Stomach smooth muscle (tissue), 2 donors: ENCODE data around the gene FZD10.

Experiments used
- H3K27ac ChIP-seq: one replicate; pipeline ENCODE4 v1.7.0; 2013; ENCODE audit warnings: mild to moderate bottlenecking, low read length, inconsistent platforms
- H3K27me3 ChIP-seq, 2 donors: one replicate each; pipeline ENCODE4 v1.7.0; 2013; ENCODE audit warnings: low read length in 2 of 2; ENCODE audit not compliant: insufficient read depth in 2 of 2, control insufficient read depth in 1 of 2
- H3K36me3 ChIP-seq, 2 donors: one replicate each; pipeline ENCODE4 v1.7.0; 2013; ENCODE audit warnings: low read length in 2 of 2; ENCODE audit not compliant: control insufficient read depth in 2 of 2, insufficient read depth in 2 of 2
- H3K4me1 ChIP-seq: one replicate; pipeline ENCODE4 v1.7.0; 2013; ENCODE audit warnings: low read length; ENCODE audit not compliant: control insufficient read depth, insufficient read depth
- H3K4me3 ChIP-seq, 2 donors: one replicate each; pipeline ENCODE4 v1.7.0; 2013; ENCODE audit warnings: low read length in 2 of 2
- H3K9ac ChIP-seq, 2 donors: one replicate each; pipeline ENCODE4 v1.7.0; 2013; ENCODE audit warnings: low read length in 2 of 2, mild to moderate bottlenecking in 1 of 2
- H3K9me3 ChIP-seq, 2 donors: one replicate each; pipeline ENCODE4 v1.7.0; 2013; ENCODE audit warnings: low read length in 2 of 2; ENCODE audit not compliant: control insufficient read depth in 2 of 2
- donor health status: healthy.
- donor health status: Pancreatic carcinoma.

FZD10 gene

DNA sequence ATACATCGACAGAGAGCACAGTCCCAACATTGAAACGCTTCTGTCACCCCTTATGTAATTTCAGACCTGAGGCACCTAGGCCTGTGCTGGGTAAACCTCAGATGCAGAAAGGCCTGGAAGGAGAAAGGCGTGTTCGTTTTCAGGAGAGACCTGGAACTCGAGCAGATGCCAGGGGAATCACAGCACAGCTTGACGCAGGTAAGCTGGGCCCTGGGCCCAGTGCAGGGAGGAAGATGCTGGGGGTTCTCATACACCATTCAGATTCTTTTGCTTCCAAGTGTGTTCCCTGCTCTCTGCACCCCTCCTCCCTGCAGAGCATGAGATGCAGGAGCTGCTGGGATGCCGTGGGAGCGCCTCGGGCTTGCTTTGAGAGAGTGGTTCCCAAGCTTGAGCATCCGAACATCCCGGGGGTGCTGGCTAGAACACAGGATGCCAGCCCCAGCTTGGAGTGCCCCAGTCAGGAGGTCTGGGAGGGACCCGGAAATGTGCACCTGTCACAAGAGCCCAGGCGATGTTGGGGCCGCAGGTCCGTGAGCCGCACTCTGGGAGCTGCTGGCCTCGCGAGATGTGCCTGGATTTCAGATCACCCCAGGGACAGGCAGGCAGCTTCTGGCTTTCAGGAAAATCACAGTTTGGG lies 35.9 kb downstream of the FZD10 start:
- Histone ChIP-seq H3K9ac (no peak overlapping the region), H3K27me3 (peaks cover 0 to 1% of the 10 kb centered on the region in 2 donors), H3K4me1 (no peaks in the 10 kb centered on the region), H3K4me3 (no peak overlapping the region), H3K36me3 (no peaks in the 10 kb centered on the region), H3K27ac (no peak overlapping the region), H3K9me3 (peaks cover 7 to 19% of the 10 kb centered on the region in 2 donors)

DNA sequence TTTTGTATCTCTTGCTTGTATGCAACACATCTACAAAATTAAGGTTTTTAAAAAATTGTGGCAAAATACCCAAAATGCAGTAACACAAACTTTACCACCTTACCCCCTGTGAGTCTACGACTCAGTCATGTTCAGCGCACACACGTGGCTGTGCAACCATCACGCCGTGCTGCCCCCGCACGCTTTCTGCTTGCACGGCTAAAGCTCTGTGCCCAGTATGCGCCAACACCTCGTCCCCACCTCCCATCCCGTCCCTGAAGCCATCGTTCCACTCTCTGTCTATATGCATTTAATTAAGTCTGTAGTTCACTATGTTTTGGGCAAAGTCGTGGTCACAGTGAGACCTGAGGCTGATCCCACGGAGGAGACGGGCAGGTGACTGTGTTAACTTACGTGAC lies 36.4 kb downstream of the FZD10 start:
- H3K27ac ChIP-seq = no peak overlapping the region
- H3K27me3 ChIP-seq = peaks cover 0 to 2% of the 10 kb centered on the region in 2 donors
- H3K4me3 ChIP-seq = no peak overlapping the region
- peaks cover 7 to 19% of the 10 kb centered on the region in 2 donors for H3K9me3 ChIP-seq
- no peaks in the 10 kb centered on the region for H3K4me1 ChIP-seq
- no peaks in the 10 kb centered on the region for H3K36me3 ChIP-seq
- H3K9ac ChIP-seq = no peak overlapping the region

DNA sequence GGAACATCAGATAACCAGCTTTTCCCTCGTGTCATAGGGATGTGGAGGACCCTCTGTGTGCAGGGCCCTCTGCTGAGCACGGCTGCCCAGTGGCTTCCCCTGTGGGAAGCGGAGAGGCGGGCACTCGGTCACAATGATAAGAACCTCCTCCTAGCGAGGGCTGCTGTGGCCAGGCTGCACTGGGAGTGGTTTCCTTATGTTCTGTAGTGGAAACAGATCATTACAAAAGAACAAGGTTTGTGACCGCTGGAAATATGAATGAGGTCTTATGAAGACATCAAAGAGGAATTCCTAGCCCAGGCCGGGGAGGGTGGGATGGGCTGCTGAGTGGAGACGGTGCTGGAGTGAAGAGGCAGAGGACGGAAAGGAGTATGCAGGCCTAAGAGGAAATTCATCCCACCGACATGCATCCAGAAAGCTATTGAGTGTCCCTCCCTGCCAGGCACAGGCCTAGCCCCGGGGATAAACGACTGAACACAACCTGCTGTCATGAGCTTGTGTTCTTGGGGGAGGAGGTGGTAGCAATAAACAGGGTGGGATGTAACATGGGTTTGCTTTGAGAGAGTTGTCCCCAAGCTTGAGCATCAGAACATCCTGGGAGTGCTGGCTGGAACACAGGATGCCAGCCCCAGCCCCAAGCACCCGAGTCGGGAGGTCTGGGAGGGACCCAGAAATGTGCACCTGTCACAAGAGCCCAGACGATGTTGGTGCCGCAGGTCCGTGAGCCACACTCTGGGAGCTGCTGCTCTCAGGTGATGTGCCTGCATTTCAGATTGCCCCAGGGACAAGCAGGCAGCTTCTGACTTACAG lies 37.5 kb downstream of the FZD10 start:
- H3K27me3 ChIP-seq = peaks cover 0 to 2% of the 10 kb centered on the region in 2 donors
- H3K4me1 ChIP-seq = no peaks in the 10 kb centered on the region
- H3K4me3 ChIP-seq = no peak overlapping the region
- no peak overlapping the region for H3K9ac ChIP-seq
- H3K27ac ChIP-seq = no peak overlapping the region
- peaks cover 7 to 19% of the 10 kb centered on the region in 2 donors for H3K9me3 ChIP-seq
- H3K36me3 ChIP-seq = no peaks in the 10 kb centered on the region

DNA sequence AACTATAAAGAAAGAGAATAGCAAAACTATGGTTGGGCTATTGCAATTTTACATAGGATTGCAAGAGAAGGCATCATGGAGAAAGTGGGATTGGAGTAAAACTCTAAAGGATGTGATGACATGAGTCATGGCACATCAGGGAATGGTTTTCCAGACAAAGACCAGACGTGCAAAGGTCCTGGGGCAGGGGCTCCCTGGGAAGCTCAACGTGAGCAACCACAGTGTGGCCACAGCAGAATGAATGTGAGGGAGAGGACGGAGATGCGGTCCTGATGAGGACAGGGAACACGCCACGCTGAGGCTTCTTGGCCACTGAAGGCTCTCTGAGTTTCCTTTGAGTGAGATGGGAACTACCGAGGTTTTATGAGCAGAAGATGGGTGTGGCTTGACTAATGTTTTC lies 38.2 kb downstream of the FZD10 start:
- H3K27ac ChIP-seq = no peak overlapping the region
- no peaks in the 10 kb centered on the region for H3K36me3 ChIP-seq
- peaks cover 0 to 2% of the 10 kb centered on the region in 2 donors for H3K27me3 ChIP-seq
- peaks cover 7 to 19% of the 10 kb centered on the region in 2 donors for H3K9me3 ChIP-seq
- no peak overlapping the region for H3K4me3 ChIP-seq
- H3K4me1 ChIP-seq = no peaks in the 10 kb centered on the region
- H3K9ac ChIP-seq = no peak overlapping the region

DNA sequence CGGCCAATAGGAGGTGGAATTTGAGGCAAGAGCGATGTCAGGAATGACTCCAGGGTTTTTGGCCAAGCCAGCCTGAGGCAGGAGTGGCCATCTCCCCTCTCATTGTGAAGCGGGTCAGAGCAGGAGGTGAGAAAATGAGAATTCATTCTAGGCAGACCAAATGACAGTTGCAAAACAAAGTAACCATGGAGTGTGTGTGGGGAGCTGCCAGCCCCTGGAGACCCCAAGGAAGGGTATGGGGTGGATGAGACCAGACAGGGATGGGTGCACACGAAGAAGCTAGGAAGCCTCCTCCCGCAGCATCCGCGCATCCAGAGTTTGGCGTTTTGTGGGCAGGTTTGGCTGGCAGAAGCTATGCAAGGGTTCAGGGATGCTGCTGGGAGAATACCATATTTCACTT lies 38.8 kb downstream of the FZD10 start:
- no peak overlapping the region for H3K27ac ChIP-seq
- no peak overlapping the region for H3K4me3 ChIP-seq
- H3K9ac ChIP-seq = no peak overlapping the region
- H3K36me3 ChIP-seq = no peaks in the 10 kb centered on the region
- peaks cover 7 to 19% of the 10 kb centered on the region in 2 donors for H3K9me3 ChIP-seq
- peaks cover 0 to 2% of the 10 kb centered on the region in 2 donors for H3K27me3 ChIP-seq
- no peaks in the 10 kb centered on the region for H3K4me1 ChIP-seq

DNA sequence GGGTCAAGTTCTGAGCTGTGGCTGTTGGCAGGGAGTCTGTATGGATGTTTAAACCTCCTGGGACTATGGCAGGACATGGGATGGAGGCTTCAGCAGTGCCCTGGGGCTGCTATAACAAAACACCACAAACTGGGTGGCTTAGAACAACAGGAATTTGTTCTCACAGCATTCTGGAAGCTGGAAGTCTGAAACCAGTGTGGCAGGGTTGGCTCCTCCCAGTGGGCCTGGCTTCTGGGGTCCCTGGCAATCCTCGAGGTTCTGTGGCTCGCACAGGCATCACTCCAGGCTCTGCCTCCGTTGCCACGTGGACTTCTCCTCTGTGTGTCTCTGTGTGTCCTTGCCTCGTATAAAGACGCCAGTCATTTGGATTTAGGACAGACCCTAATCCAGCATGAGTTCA lies 39.9 kb downstream of the FZD10 start:
- peaks cover 7 to 22% of the 10 kb centered on the region in 2 donors for H3K9me3 ChIP-seq
- no peaks in the 10 kb centered on the region for H3K4me1 ChIP-seq
- peaks cover 0 to 2% of the 10 kb centered on the region in 2 donors for H3K27me3 ChIP-seq
- no peak overlapping the region for H3K27ac ChIP-seq
- H3K9ac ChIP-seq = no peak overlapping the region
- H3K4me3 ChIP-seq = no peak overlapping the region
- H3K36me3 ChIP-seq = no peaks in the 10 kb centered on the region

DNA sequence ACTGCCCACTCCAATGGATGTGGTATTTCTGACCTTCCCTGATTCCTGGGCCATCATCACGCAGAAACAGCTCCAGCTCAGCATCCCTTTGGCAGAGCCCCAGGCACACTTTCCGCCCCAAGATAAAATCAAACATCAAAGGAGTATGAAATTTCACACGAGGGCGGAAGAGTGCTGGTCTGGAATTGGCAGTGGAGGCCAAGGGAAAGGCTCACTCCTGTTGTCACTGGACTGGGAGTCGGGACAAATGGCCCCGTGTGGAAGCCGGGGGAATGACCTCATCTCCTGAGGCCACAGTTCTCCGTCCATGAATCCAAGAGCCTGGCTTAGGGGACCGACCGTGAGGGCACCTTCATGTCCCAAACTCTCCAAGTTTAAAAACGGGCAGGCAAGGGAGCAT lies 40.9 kb downstream of the FZD10 start:
- Histone ChIP-seq H3K27ac (no peak overlapping the region), H3K9ac (no peak overlapping the region), H3K36me3 (no peaks in the 10 kb centered on the region), H3K4me3 (no peak overlapping the region), H3K9me3 (peaks cover 7 to 22% of the 10 kb centered on the region in 2 donors), H3K27me3 (peaks cover 0 to 2% of the 10 kb centered on the region in 2 donors), H3K4me1 (no peaks in the 10 kb centered on the region)

DNA sequence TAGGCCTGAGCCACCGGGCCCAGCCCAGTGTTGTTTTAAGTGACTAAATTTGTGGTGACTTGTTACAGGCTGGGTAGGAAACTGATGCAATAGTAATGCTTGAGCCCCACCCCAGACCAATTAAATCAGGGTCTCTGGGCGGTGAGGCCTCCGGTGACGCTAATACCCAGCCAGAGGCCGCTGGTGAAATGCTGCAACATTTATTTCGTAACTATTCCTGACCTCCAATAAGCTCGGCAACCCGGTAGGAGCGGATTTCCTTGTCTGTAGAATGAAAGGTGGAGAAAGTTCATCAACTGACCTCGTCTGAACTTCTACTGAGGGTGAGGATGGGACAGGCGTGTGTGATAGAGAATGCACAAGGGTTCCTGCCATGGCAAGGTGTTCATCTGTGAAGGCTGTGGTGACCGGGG lies 42.3 kb downstream of the FZD10 start:
- Histone ChIP-seq H3K9ac (no peak overlapping the region), H3K27ac (no peak overlapping the region)

DNA sequence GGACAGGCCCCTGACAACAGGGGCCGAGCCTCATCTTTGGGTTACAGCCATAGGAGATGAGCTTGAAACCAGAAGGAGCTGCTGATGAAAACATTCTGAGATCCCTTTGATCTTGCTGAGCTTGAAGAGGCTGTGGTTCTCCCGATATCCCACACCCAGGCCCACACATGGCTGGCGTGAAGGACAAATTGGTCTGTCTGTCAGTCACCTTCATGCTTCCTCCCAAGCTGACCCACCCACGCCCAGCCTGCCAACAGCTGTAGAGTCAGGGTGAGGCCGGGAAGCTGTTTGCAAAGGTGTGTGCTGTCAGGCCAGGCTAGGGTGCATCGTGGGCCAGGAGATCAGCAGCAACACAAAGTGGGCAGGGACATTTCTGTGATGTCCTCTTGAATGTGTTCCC lies 43.2 kb downstream of the FZD10 start:
- Histone ChIP-seq H3K27ac (no peak overlapping the region), H3K27me3 (peaks cover 0 to 2% of the 10 kb centered on the region in 2 donors), H3K4me3 (no peak overlapping the region), H3K9me3 (peaks cover 10 to 27% of the 10 kb centered on the region in 2 donors), H3K4me1 (no peaks in the 10 kb centered on the region), H3K36me3 (no peaks in the 10 kb centered on the region), H3K9ac (no peak overlapping the region)

More for the DNA sequence above, 42.3 kb downstream of the FZD10 start:
- no peaks in the 10 kb centered on the region for H3K4me1 ChIP-seq
- peaks cover 0 to 2% of the 10 kb centered on the region in 2 donors for H3K27me3 ChIP-seq
- H3K36me3 ChIP-seq = no peaks in the 10 kb centered on the region
- peaks cover 7 to 27% of the 10 kb centered on the region in 2 donors for H3K9me3 ChIP-seq
- no peak overlapping the region for H3K4me3 ChIP-seq

DNA sequence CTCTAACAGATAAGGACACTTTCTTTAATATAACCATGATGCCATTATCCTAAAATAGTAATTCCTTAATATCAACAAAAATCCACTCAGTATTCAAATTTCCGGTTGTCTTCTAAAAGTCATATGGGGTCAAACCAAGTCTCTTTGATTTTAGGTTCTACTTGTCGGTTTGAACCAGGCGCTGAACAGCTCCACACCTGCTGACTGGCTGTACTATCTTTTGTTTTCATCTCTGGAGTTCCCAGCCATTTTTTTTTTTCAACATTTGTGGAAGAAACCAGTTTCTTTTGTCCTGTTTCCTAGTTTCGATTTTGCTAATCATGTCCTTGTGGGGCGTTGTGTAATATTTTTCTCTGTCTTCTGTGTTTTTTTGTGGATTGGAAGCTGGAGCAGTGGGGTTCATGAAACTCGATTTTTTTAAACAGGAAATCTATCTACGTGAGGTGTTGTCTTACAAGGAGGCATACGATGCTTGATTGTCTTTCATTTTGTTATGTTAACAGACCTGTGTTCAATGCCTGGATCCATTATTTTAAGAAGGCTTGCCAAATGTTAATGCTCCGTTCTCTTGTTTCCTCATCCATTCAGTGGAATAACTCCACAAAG lies 50.2 kb downstream of the FZD10 start:
- H3K27ac ChIP-seq = no peak overlapping the region
- no peak overlapping the region for H3K4me3 ChIP-seq
- peaks cover 4 to 12% of the 10 kb centered on the region in 2 donors for H3K9me3 ChIP-seq
- H3K27me3 ChIP-seq = no peaks in the 10 kb centered on the region
- H3K9ac ChIP-seq = no peak overlapping the region
- no peaks in the 10 kb centered on the region for H3K4me1 ChIP-seq
- H3K36me3 ChIP-seq = no peaks in the 10 kb centered on the region
